Neuronal stem cell (in vitro differentiated cells): ENCODE results near the gene CAPN8.
A peak's percentile ranks its signal among the peaks of the same experiment; 100 is the strongest.

Experiments used
- DNase-seq: peaks from one replicate; pipeline ENCODE4 v3.0.0-alpha.2; 2013; ENCODE audit warnings: low spot score
- H2AFZ ChIP-seq: one replicate; pipeline ENCODE4 v1.6.1; 2013; ENCODE audit warnings: mild to moderate bottlenecking, low read length, inconsistent platforms
- H2AK5ac ChIP-seq: 2 replicates; pipeline ENCODE4 v1.6.1; 2013; ENCODE audit warnings: low read depth, mild to moderate bottlenecking, inconsistent platforms, low read length, moderate library complexity, mixed read lengths
- H2BK120ac ChIP-seq: 2 replicates; pipeline ENCODE4 v1.6.1; 2013; ENCODE audit warnings: low read depth, mild to moderate bottlenecking, inconsistent platforms, low read length, moderate library complexity, mixed read lengths
- H2BK12ac ChIP-seq: one replicate; pipeline ENCODE4 v1.6.1; 2013; ENCODE audit warnings: low read length, inconsistent platforms
- H2BK15ac ChIP-seq: 2 replicates; pipeline ENCODE4 v1.6.1; 2013; ENCODE audit warnings: mild to moderate bottlenecking, low read length, inconsistent platforms, mixed read lengths
- H2BK5ac ChIP-seq: one replicate; pipeline ENCODE4 v1.6.1; 2013; ENCODE audit warnings: inconsistent platforms, mild to moderate bottlenecking, low read length, moderate library complexity
- H3K14ac ChIP-seq: one replicate; pipeline ENCODE4 v1.6.1; 2013; ENCODE audit warnings: low read length, inconsistent platforms
- H3K18ac ChIP-seq: 2 replicates; pipeline ENCODE4 v1.6.1; 2013; ENCODE audit warnings: low read length, inconsistent platforms
- H3K23ac ChIP-seq: 2 replicates; pipeline ENCODE4 v1.6.1; 2013; ENCODE audit warnings: low read depth, mild to moderate bottlenecking, mixed read lengths, low read length, inconsistent platforms; ENCODE audit not compliant: poor library complexity
- H3K27ac ChIP-seq: replicated peaks from 3 replicates; pipeline ENCODE4 v1.5.1; 2013; ENCODE audit warnings: low read length, inconsistent platforms
- H3K27me3 ChIP-seq, 3 experiments: 2 replicates each; pipeline ENCODE4 v1.6.1; 2013; ENCODE audit warnings: low read length in 3 of 3, mild to moderate bottlenecking in 2 of 3, inconsistent platforms in 1 of 3, low read depth in 1 of 3, mixed read lengths in 1 of 3, moderate library complexity in 1 of 3; ENCODE audit not compliant: control insufficient read depth in 3 of 3, insufficient read depth in 3 of 3
- H3K36me3 ChIP-seq, 2 donors: replicated peaks in 1 of 2; 2 replicates each; pipeline ENCODE4 v1.6.1; 2013; ENCODE audit warnings: low read length in 2 of 2; ENCODE audit not compliant: control insufficient read depth in 2 of 2, insufficient read depth in 2 of 2
- H3K4ac ChIP-seq: 2 replicates; pipeline ENCODE4 v1.6.1; 2013; ENCODE audit warnings: inconsistent platforms, mild to moderate bottlenecking, low read length, moderate library complexity
- H3K4me1 ChIP-seq, 2 donors: 1 replicate in 1 of 2; 2 replicates in 1 of 2; pipeline ENCODE4 v1.6.1; 2013; ENCODE audit warnings: low read length in 2 of 2, low read depth in 1 of 2; ENCODE audit not compliant: control insufficient read depth in 2 of 2, insufficient read depth in 1 of 2
- H3K4me2 ChIP-seq: one replicate; pipeline ENCODE4 v1.6.1; 2013; ENCODE audit warnings: mild to moderate bottlenecking, low read length, inconsistent platforms; ENCODE audit not compliant: insufficient read depth, poor library complexity, severe bottlenecking
- H3K4me3 ChIP-seq, 2 donors: 2 replicates each; pipeline ENCODE4 v1.5.1; 2013; ENCODE audit warnings: low read length in 2 of 2, mild to moderate bottlenecking in 2 of 2, inconsistent platforms in 1 of 2, moderate library complexity in 1 of 2
- H3K79me1 ChIP-seq: one replicate; pipeline ENCODE4 v1.6.1; 2013; ENCODE audit warnings: low read depth, mild to moderate bottlenecking, inconsistent platforms, low read length, moderate library complexity
- H3K9ac ChIP-seq: one replicate; pipeline ENCODE4 v1.6.1; 2013; ENCODE audit warnings: mild to moderate bottlenecking, low read depth, low read length, inconsistent platforms; ENCODE audit not compliant: poor library complexity
- H3K9me3 ChIP-seq, 2 donors: replicated peaks in 1 of 2; 2 replicates each; pipeline versions ENCODE3 to v1.6.1; 2013; ENCODE audit warnings: low read length in 2 of 2, mild to moderate bottlenecking in 2 of 2, inconsistent platforms in 1 of 2, low read depth in 1 of 2, mixed read lengths in 1 of 2, moderate library complexity in 1 of 2; ENCODE audit not compliant: control insufficient read depth in 2 of 2, insufficient read depth in 1 of 2
- H4K8ac ChIP-seq: one replicate; pipeline ENCODE4 v1.6.1; 2013; ENCODE audit warnings: low read depth, mild to moderate bottlenecking, inconsistent platforms, low read length, moderate library complexity
- H4K91ac ChIP-seq: one replicate; pipeline ENCODE4 v1.6.1; 2013; ENCODE audit warnings: low read length, low read depth, mild to moderate bottlenecking, inconsistent platforms; ENCODE audit not compliant: poor library complexity
- WGBS, 2 donors: extraction: QIAGEN DNeasy Blood & Tissue Kit; methylation state at CpG; one replicate each; pipeline ENCODE4 v1.1.7; 2013; ENCODE audit warnings: missing lambda C conversion rate in 2 of 2, mixed read lengths in 1 of 2; ENCODE audit not compliant: insufficient read length in 2 of 2, insufficient replicate concordance in 1 of 2; ENCODE audit errors: extremely low coverage in 2 of 2; 5-methylcytosine and 5-hydroxymethylcytosine counted together

CAPN8 gene

DNA sequence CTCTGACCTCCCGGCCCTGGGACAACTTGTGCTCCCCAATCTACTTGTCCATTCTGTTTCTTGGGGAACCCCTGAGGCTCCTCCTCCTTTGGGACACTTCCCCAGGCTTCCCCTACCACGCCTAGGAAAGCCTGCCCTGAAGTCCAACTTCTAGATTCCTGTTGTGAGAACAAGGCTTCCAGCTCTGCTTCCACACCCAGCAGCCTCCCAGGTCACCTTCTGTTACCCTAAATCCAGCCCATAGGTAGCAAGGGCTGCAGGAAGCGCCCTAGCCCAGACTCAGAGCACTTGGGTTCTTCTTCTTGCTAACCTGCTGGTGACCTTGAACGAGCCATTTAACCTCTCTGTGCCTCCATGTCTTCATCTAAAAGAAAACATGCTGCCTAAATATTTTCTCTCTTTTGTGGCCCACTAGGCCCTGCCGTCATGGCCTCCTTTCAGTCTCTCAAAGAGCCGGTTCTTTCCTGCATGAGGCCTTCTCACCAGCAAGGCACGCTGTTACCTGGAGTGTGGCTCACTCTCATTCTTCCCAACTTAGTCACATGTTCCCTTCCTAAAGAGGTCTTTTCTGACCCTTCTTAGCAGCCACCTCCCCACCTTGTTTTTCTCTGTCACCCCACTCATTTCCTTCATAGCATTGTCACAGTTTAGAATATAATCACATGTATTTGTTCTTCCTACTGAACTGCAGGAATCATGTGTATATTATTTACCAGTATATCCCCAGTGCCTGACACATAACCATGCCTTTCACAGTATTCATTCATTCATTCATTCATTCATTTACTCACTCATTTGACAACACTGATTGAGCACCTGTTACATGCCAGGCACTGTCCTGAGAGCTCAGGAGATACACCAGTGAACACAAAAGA, 48.3 kb upstream of the CAPN8 start:
- WGBS, 2 donors, result no CpG with 5 or more reads among the region's 7 CpGs
- peaks cover 6 to 22% of the 10 kb centered on the region in 2 donors for H3K4me1 ChIP-seq

DNA sequence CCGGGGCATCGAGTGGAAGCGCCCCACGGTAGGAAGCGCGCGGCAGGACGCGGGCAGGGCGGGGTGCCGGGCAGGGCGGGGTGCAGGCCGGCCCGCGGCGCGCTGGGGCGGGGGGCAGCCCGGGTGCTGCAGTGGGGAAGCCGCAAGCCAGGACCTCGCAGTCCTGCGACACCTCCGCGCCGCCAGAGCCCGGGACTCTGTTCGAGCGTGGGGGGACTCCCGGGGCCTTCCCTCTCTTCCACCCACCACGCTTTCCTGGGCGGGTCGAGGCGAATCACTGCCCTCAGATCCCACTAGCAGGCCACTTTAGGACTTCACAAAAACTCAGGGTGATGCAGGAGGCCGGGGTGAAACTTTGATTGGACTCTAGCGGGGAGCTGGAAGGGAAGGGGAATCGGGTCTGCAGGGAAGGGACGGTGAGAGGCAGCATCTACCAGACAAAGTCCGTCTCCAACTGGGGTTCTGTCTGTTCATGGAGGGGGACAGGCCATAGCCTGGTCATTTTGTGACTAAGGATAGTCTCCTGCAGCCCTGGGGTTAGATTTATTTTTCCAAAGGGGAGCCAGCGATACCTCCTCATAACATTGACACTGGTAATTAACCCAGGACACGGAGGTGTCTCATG, 47.5 kb upstream of the CAPN8 start:
- Histone ChIP-seq H3K4me3 (peak overlapping the region; percentile 83 to 90), H3K27me3 (no peaks in the 10 kb centered on the region), H2BK5ac (peak overlapping the region; percentile 88), H3K36me3 (peaks cover 1 to 35% of the 10 kb centered on the region in 2 donors), H3K4me1 (peaks cover 8 to 17% of the 10 kb centered on the region in 2 donors), H2BK15ac (no peak overlapping the region), H3K23ac (peak overlapping the region; percentile 94), H2BK12ac (no peak overlapping the region), H2AFZ (peak overlapping the region; percentile 93), H3K4me2 (peak overlapping the region; percentile 79), H3K18ac (peak overlapping the region; percentile 98), H3K14ac (no peak overlapping the region), H3K9me3 (no peaks in the 10 kb centered on the region), H4K91ac (peak overlapping the region; percentile 58), H2AK5ac (peak overlapping the region; percentile 27), H3K79me1 (no peaks in the 10 kb centered on the region), H3K4ac (peak overlapping the region; percentile 15), H2BK120ac (peak overlapping the region; percentile 11), H3K27ac (no peak overlapping the region), H3K9ac (peak overlapping the region; percentile 97), H4K8ac (no peak overlapping the region)
- WGBS, 2 donors, result no CpG with 5 or more reads among the region's 40 CpGs
- DNase-seq, result no peak

More for the DNA sequence above, 48.3 kb upstream of the CAPN8 start:
- peak overlapping the region; percentile 79 for H3K4me2 ChIP-seq
- no peak overlapping the region for H2BK15ac ChIP-seq
- no peak overlapping the region for H3K27ac ChIP-seq
- no peak overlapping the region for H4K91ac ChIP-seq
- no peak overlapping the region for H3K23ac ChIP-seq
- H2AFZ ChIP-seq, result peak overlapping the region; percentile 93
- H2AK5ac ChIP-seq, result no peak overlapping the region
- H3K27me3 ChIP-seq, result no peaks in the 10 kb centered on the region
- H3K9me3 ChIP-seq, result no peaks in the 10 kb centered on the region
- H3K4me3 ChIP-seq, result peak overlapping the region; percentile 83 to 90
- DNase-seq, result no peak
- no peak overlapping the region for H3K14ac ChIP-seq
- H3K36me3 ChIP-seq, result peaks cover 2 to 43% of the 10 kb centered on the region in 2 donors
- no peak overlapping the region for H3K4ac ChIP-seq
- H3K18ac ChIP-seq, result no peak overlapping the region
- no peak overlapping the region for H2BK5ac ChIP-seq
- no peaks in the 10 kb centered on the region for H3K79me1 ChIP-seq
- no peak overlapping the region for H4K8ac ChIP-seq
- H2BK120ac ChIP-seq, result no peak overlapping the region
- no peak overlapping the region for H3K9ac ChIP-seq
- no peak overlapping the region for H2BK12ac ChIP-seq

DNA sequence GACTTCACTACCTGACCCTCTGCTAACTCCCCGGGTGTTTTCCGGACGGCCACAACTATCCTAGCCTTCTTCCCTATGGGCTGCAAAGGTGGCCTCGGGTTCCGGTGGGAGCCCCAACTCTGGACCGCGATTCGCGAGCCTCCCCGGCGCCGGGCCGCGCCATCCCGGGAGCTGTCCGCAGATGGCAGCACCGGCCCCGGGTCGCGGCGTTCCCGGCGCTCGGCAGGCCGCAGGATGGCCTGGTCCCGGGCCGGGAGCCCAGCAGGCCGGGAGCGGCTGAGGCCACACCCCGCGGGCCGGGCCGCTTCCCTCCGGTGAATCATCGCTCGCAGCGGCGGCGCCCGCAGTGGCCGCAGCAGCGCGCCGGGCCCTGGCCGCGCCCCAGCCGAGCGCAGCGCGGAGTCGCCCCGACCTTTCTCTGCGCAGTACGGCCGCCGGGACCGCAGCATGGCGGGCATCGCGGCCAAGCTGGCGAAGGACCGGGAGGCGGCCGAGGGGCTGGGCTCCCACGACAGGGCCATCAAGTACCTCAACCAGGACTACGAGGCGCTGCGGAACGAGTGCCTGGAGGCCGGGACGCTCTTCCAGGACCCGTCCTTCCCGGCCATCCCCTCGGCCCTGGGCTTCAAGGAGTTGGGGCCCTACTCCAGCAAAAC, 46.8 kb upstream of the CAPN8 start, which contains the start of gene CAPN2:
CAPN2 (plus strand) TSS at position 346 of the 656 bp plus-strand sequence; CDS start at position 448, 102 bp downstream.
- Histone ChIP-seq H2BK12ac (no peak within 1 kb of the TSS), H3K18ac (peak within 1 kb of the TSS; percentile 98), H3K4me3 (peak within 1 kb of the TSS; percentile 83 to 90), H3K36me3 (peaks cover 0 to 28% of the 10 kb centered on the region in 2 donors), H2AK5ac (peak within 1 kb of the TSS; percentile 27), H3K79me1 (no peaks in the 10 kb centered on the region), H3K4ac (peak within 1 kb of the TSS; percentile 15), H3K9me3 (no peaks in the 10 kb centered on the region), H2BK120ac (peak within 1 kb of the TSS; percentile 11), H3K27me3 (no peaks in the 10 kb centered on the region), H2BK15ac (no peak within 1 kb of the TSS), H4K91ac (peak within 1 kb of the TSS; percentile 58), H3K4me1 (peaks cover 11 to 16% of the 10 kb centered on the region in 2 donors), H3K14ac (no peak within 1 kb of the TSS), H2BK5ac (peak within 1 kb of the TSS; percentile 88), H2AFZ (peak within 1 kb of the TSS; percentile 93), H3K27ac (no peak within 1 kb of the TSS), H4K8ac (no peak within 1 kb of the TSS), H3K4me2 (peak within 1 kb of the TSS; percentile 79), H3K9ac (peak within 1 kb of the TSS; percentile 97), H3K23ac (peak within 1 kb of the TSS; percentile 94)
- no CpG with 5 or more reads among the region's 74 CpGs for WGBS, 2 donors
- DNase-seq, result peak; percentile 64
